GM19395 (cell line): ENCODE results near the gene ATPAF1.
"Not testable (repeated sequence)": the region's sequence is repeated elsewhere in the genome, so short reads cannot be mapped to it uniquely, and the experiment has no call there.

ENCODE experiments used
- ATAC-seq: cut with Tn5 transposase; IDR thresholded peaks from one replicate; pipeline ENCODE4 v1.9.1; 2021; ENCODE audit warnings: mild to moderate bottlenecking, moderate library complexity; ENCODE audit not compliant: unreplicated experiment

Gene ATPAF1

GRCh38 chr1:46667782-46668760 lies at the start of gene ATPAF1:
Gene ATPAF1 (minus strand): TSS chr1:46668364. CDS start chr1:46668322, 42 bp downstream.
- peak; percentile 75 for ATAC-seq

GRCh38 chr1:46717654-46718053 lies 49.5 kb upstream of the ATPAF1 start:
- ATAC-seq = no peak

GRCh38 chr1:46714976-46715375 lies 46.8 kb upstream of the ATPAF1 start:
- no peak for ATAC-seq

GRCh38 chr1:46708121-46708520 lies 40.0 kb upstream of the ATPAF1 start:
- no peak for ATAC-seq

GRCh38 chr1:46705408-46705807 lies 37.2 kb upstream of the ATPAF1 start:
- no peak for ATAC-seq

- no peak for ATAC-seq
Observed at GRCh38 chr1:46703927-46704641, 35.9 kb upstream of the ATPAF1 start.

GRCh38 chr1:46699666-46700065 lies 31.5 kb upstream of the ATPAF1 start:
- ATAC-seq = no peak

GRCh38 chr1:46697053-46697452 lies 28.9 kb upstream of the ATPAF1 start:
- no peak for ATAC-seq

GRCh38 chr1:46694676-46695075 lies 26.5 kb upstream of the ATPAF1 start:
- ATAC-seq = not testable (repeated sequence)

GRCh38 chr1:46692811-46693770 lies 24.9 kb upstream of the ATPAF1 start:
- no peak for ATAC-seq

- ATAC-seq = no peak
Observed at GRCh38 chr1:46691997-46692790, 24.0 kb upstream of the ATPAF1 start.

- no peak for ATAC-seq
Observed at GRCh38 chr1:46690931-46691421, 22.8 kb upstream of the ATPAF1 start.

GRCh38 chr1:46689897-46690296 lies 21.7 kb upstream of the ATPAF1 start:
- ATAC-seq = no peak

GRCh38 chr1:46689356-46689755 lies 21.2 kb upstream of the ATPAF1 start:
- no peak for ATAC-seq

GRCh38 chr1:46687921-46688509 lies 19.9 kb upstream of the ATPAF1 start:
- no peak for ATAC-seq

GRCh38 chr1:46687093-46687659 lies 19.0 kb upstream of the ATPAF1 start:
- no peak for ATAC-seq

GRCh38 chr1:46686255-46686654 lies 18.1 kb upstream of the ATPAF1 start:
- no peak for ATAC-seq

GRCh38 chr1:46684670-46685069 lies 16.5 kb upstream of the ATPAF1 start:
- no peak for ATAC-seq

- ATAC-seq = no peak
Observed at GRCh38 chr1:46682064-46682463, 13.9 kb upstream of the ATPAF1 start.
